Hepatic stellate cell (primary cell): Measurements from ENCODE around the gene ILKAP.

Experiments
- DNase-seq: peaks from one replicate; pipeline ENCODE4 v3.0.0; 2011; ENCODE audit warnings: low spot score

Gene ILKAP

DNA sequence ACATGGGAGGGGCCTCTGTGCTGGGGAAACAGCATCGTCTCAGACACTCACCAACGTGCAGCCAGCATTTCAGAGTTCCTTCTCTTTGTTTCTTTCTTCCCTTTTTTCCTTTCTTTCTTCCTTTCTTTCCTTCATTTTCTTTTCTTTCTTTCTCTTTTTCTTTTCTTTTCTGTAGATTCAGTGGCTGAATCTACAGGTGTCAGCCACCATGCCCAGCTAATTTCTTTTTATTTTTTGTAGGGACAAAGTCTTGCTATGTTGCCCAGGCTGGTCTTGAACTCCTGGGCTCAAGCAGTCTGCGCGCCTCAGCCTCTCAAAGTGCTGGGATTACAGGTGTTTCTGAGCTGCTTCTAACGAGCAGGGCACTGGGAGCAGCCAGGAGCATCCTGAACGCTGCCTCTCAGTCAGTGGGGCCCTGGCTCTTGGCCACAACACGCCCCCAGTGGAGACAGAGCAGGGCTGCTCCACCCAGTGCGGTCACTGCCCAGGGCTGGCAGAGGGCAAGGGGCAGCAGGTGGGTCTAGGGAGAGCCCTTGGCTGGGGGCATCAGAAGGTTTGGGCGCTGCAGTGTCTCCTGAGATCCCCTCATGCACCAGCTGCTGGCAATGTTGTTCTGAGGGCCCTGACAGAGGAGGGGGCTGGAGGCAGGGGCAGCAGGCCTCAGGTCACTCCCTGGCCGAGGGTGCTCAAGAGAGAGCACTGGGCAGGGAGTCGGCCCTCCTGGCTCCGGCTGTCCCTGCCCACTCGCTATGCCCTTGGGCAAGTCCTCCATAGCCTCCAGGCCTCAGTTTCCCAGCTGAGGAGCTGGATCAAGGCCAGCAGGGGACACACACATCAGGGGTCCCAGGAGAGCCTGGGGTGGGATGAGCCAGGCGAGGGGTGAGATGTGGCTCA, 69.7 kb downstream of the ILKAP start:
- DNase-seq = no peak

DNA sequence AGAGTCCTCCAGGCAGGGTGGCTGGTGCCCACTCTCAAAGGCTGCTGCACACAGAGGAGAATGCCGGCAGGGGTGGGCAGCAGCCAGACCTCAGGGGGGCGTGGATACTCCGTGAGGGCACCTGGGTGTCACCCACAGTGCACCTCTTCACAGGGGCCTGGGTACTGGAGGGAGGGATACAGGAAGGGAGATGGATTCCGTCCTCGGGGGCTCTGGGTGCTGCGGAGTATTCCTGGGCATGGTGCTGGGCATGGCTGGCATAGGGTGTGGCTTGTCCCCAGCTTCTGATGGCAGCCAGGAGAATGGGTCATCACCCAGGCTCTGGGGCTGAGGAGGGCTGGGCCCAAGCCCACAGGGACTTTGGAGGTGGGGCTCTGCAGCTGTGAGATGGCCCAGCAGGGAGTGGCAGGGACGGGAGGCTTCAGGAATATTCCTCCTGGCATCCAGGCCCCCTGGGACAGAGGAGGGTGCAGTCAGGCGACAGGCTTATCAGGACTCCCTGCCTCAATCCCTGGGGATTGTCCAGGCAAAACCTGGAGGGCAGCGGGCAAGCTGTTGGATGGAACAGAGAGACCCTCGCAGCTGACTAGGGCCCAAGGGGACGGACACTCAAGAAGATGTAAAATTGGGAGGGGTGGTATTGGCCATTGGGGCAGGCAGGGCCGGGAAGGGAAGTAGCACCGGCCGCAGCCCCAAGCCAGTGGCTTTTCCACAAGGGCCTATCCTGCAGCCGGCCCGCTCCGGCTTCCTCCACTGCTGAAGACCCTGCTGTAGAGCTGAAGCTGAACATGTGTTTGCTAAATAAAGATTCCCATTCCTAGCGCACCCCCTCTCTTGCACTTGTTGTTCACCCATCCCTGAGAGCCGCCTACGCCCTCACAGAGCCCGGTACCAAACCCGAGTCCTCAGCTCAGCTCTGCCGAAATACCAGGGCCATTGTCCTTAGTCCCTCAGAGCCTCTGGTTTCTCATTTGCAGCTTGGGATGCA, 70.7 kb downstream of the ILKAP start:
- DNase-seq = no peak

DNA sequence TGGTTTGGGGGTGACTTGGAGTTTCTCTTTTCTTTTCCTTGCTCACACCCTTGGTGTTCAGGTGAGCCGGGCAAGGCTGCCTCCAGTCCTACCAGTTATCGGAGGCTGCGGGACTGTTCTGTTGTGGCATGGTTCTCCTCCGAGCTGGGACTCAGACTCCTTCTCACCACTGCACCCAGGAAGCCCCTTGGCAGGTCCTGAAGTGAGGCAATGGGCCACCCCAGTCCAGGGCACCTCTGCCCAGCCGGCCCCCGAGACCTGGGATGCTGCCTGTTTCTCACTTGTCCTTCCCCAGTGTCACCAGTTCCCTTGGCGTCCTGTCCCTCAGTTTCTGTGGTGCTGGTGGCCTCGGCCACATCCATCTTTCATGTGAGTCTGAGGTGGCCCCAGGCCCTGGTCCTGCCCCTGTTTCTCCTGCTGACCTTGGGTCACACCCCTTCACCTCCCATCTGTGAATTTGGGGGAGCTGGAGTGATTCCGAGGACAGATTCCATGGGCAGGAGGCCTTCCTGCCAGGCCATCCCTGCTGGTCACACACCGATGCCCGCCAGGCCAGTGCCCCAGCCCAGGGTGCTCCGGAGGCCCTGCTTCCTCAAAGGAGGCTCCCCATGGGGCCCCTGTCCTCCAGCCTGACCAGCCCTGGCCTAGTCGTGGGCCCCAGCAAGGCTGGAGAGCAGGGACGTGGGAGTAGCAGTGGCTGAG, 71.6 kb downstream of the ILKAP start:
- no peak for DNase-seq

GRCh38 chr2:238130696-238131628, 72.5 kb downstream of the ILKAP start:
- no peak for DNase-seq

DNA sequence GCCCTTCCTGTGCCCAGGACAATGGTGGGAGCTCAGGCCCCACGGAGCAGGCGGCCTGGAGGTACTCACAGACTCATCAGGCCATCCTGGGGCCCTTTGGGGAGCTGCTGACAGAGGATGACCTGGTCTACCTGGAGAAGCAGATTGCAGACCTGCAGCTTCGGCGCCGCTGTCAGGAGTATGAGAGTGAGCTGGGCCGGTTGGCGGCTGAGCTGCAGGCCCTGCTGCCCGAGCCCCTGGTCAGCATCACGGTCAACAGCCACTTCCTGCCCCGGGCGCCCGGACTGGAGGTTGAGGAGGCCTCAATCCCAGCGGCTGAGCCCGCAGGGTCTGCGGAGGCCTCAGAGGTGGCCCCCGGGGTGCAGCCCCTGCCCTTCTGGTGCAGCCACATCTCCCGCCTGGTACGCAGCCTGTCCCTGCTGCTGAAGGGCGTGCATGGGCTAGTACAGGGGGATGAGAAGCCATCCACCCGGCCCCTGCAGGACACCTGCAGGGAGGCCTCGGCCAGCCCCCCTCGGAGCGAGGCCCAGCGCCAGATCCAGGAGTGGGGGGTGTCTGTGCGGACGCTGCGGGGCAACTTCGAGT, 73.3 kb downstream of the ILKAP start:
- no peak for DNase-seq

DNA sequence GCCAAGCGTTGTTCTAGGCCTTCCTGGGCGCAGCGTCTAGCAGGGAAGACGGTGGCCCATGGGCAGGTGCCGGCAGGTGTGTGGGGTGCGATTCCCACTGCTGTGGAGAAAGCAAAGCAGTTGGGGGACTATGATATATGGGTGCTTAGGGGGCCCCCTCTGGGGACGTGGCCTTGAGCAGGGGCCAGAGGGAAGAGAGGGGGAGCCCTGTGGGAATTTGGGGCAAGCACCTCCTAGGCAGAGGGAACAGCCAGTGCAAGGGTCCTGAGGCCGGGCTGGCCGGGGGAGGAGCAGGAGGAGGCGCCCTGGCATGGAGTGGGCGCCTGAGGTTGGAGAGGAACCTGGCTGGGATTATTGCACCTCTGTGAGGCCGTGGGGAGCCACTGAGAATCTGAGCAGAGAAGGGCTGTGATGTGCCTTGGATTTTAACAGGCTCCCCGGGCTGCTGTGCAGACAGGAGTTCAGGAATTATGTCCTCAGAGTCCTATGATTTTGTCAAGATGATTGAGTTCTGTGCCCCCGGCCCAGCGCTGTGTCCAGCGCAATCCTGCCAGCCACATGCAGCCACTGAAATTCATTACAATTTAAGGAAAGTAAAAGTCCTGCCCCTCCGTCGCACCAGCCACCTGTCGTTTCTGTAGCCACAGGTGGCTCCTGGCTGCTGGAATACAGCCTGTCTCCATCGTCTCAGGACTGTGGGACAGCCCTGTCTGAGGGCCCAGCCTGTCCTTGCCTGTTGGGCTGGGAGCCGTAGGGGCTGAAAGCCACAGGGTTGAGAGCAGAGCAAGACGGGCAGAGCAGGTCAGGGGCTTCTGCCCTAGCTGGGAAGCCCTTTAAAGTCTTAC, 74.1 kb downstream of the ILKAP start:
- DNase-seq = no peak

- no peak for DNase-seq
Measured at GRCh38 chr2:238128534-238129001, 74.9 kb downstream of the ILKAP start.

DNA sequence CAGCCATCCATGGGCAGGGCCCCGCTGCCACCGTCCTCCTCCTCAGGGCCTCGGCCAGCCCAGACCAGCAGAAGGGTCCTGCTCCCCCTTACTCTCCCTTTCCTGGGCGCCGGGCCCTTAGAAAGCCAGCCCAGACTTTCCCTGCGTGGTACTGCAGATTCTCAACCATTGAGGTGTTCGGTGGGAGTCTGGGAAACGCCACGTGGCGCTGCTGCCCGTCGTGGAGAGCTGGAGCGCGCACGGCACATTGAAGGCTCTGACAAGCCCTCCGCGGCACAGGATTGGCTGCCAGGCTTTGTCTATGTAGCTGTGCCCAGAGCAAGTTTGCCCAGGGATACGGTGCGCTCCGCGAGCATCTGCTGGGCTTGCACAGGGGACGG, 75.4 kb downstream of the ILKAP start:
- no peak for DNase-seq

DNA sequence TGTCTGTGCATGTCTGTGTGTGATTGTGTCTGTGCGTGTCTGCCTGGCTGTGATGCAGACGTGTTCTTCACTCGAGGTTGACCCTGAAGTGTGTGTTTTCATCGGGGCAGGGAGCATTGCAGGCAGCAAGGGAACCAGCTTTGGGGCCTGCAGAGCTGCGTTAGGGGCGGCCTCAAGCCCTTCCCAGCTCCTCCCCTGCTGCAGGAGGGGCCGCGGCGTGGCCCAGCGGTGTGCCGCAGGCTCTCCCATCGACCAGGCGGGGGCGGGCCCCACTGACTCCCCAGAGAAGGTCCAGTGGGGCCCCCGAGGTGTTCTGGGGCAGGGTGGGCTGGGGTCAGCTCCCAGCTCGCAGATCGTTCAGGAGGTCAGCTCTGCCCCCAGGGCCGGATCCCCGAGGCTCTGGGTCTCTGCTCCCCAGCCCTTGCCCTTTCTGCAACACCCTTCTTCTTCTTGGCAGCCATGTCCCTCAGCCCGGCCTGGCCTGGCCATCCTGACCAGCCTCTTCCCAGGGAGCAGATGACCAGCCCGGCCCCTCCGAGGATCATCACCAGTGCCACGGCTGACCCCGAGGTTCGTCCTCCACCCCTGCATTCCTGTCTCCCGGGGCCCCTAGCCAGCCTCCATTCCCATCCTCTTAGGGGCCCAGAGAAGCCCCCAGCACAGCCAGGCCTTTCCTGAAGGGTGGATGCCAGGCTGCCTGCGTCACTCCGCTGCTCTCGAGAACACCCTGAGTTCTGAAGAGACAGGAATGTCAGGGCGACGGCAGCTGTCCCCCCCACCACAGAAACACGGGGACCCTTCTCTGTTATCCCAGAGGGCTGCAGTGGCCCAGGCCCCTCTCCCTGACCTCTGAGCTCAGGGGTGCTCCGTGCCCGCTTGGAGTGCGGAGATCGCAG, 76.1 kb downstream of the ILKAP start:
- DNase-seq = peak; percentile 83

- DNase-seq = no peak
Measured at GRCh38 chr2:238126775-238127164, 76.7 kb downstream of the ILKAP start.

DNA sequence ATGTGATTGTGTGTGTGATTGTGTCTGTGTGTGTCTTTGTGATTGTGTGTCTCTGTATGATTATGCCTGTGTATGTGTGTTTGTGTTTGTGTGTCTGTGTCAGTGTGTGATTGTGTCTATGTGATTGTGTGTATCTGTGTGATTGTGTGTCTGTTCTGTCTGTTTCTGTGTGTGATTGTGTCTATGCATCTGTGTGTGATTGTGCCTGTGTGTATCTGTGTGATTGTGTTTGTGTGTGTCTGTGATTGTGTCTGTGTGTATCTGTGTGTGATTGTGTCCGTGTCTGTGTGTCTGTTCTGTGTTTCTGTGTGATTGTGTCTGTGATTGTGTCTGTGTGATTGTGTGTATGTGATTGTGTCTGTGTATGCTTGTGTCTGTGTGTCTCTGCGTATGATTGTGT, 77.2 kb downstream of the ILKAP start:
- no peak for DNase-seq

DNA sequence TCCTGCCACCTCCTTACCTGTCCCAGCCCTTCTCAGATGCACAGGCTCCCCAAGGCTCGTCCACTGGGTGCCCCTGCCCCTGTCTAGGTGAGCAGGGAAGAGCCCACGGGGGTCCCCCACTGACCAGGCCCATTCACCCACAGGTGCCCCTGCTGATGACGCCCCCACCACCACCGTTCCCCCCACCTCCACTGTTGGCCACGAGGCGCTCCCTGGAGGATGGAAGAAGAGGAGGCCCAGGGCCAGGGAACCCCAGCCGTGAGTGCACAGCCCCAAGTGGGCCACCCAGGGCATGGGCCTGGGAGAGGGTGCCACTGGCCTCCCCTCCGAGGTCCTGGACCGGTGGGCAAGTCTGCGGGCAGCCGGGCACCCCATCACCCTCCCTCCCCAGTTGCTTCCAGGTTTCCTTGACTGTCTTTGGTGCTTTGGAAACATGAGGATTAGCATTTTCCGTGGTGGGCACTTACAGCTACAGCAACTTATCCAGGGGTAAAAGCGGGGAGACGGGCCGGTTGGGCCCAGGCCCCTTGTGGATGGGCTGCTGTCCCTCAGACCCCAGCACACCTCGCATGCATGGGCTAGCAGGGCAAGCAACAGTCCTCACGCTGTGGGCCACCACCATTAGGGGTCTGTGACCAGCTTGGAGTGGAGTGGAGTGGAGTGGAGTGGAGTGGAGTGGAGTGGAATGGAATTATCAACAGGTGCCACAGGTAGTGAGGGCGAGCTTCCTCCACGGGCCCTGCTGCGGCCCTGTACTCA, 78.2 kb downstream of the ILKAP start:
- no peak for DNase-seq

DNA sequence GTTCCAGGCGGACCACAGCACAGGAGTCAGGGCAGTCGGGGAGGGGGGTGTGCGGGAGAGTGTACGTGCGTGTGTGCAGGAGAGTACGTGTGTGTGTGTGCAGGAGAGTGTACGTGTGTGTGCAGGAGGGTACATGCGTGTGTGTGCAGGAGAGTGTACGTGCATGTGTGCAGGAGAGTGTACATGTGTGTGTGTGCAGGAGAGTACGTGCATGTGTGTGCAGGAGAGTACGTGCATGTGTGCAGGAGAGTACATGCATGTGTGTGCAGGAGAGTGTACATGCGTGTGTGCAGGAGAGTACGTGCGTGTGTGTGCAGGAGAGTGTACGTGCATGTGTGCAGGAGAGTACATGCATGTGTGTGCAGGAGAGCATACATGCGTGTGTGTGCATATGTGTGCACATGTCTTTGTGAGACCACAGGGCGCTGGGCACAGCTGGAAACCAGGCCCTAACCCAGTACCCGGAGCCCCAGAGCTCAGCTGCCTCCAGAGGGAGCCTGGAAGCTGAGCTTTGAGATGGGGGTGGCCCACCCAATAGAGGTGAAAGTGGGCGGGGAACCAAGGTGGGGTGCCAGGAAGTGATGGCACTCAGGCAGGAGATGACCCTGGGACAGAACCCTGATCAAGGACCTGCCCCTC, 78.9 kb downstream of the ILKAP start:
- DNase-seq = no peak

DNA sequence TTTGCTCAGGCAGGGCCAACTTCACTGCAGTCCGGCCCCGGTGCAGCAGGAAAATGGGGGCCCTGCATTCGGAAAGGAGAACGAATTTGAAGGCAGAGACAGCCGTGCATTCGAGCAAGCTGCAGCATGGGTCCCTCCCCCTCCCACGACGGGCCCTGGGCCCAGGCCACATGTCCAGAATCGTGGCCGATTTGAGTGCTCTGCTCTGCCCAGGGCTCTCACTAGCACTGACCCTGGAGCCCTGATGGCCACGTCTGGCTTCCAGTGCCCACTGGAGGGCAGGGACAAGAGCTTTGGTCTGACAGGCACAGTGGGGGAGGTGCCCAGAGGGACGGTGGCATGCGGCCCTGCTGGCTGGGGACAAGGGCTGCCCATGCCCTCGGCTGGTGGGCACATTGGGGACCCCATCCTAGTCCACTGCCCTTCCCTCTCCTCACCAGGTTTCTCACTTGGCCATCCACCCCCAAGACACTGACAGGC, 79.5 kb downstream of the ILKAP start:
- no peak for DNase-seq

DNA sequence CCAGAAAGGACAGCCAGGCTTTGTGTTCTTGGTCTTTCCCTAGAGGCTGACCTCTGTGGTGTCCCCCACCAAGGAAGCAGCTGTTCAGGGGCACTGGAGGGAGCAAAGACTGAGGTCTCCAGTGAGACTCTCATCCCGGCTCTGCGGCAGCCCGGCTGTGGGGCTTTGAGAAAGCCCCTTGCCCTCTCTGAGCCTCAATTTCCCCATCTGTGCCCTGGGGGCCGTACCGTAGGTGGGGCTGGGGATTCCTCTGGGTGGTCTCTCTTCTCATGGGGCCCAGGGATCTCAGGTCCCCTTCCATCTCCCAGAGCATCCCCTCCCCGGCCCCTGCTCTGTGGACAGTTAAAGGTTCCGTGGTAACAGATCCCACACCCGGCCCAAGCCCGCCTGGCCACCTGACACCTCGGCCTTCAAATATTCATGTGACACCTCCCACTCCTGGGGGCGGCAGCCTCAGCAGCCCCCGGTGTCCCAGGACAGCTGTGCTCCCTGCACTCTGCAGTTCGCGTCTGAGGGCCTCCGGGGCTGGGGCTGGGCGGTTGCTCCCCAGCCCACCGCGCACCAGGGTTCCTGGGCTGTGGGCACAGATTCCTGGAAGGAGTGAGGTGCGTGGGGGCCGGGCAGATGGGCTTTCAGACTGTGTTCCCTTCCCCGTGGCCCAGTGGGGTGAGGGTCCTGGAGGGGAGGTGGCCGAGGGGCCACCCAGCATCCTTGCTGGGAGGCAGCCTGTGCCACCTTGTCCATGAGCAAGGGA, 80.1 kb downstream of the ILKAP start:
- DNase-seq = no peak
